Neural progenitor cell (in vitro differentiated cells): Measurements from ENCODE around the gene LYPLA2.

Source experiments
- CTCF ChIP-seq: fragments of 200-600 bp; sonication (generic); IDR thresholded peaks from 2 replicates; pipeline ENCODE4 v1.5.1; 2017; ENCODE audit warnings: antibody characterized with exemption, mild to moderate bottlenecking
- EZH2 ChIP-seq: fragments of 200-600 bp; sonication (generic); IDR thresholded peaks from 2 replicates; pipeline ENCODE4 v1.6.1; 2017; ENCODE audit warnings: antibody characterized with exemption, mild to moderate bottlenecking, moderate library complexity
- EZH2phosphoT487 ChIP-seq: fragments of 200-600 bp; sonication (generic); IDR thresholded peaks from 2 replicates; pipeline ENCODE4 v1.6.1; 2017; ENCODE audit warnings: antibody characterized with exemption

GRCh38 chr1:23824711-23825075, 33.7 kb downstream of the LYPLA2 start:
- TF ChIP-seq CTCF: no peak
- no peak for TF ChIP-seq EZH2phosphoT487
- TF ChIP-seq EZH2: no peak
